GM12878 (cell line): Measurements from ENCODE around the gene PDSS2. TPM values are rescaled to one million over a fixed set of nuclear protein-coding genes. Genes with fewer than 3 reads are reported as not detected.

Source experiments
- ATAC-seq: fragments of 200-7000 bp; cut with Tn5 transposase; 3 replicates; pipeline ENCODE4 v1.9.1; 2020; ENCODE audit warnings: mild to moderate bottlenecking, moderate library complexity
- BruUV-seq: library from RNA; stranded (reverse); fragments of 400-500 nt; replicated peaks from 2 replicates; lab custom pipeline; 2021; lab: Mats Ljungman, UMichigan
- CTCF ChIA-PET: fragments of 300-600 bp; sonication (Branson Sonifier 250); formaldehyde crosslinking; extraction: SDS; loops from one replicate; lab custom pipeline; 2021; ENCODE audit warnings: inconsistent platforms; lab: Yijun Ruan, JAX
- POLR2A ChIA-PET: fragments of 350-600 bp; formaldehyde crosslinking; extraction: SDS; loops from one replicate; lab custom pipeline; 2021; ENCODE audit warnings: inconsistent platforms; lab: Charles Lee
- RAD21 ChIA-PET: fragments of 300-600 bp; sonication (Branson Sonifier 250); formaldehyde crosslinking; loops from one replicate; lab custom pipeline; 2023; ENCODE audit warnings: antibody characterized with exemption; ENCODE audit not compliant: unreplicated experiment; lab: Charles Lee
- SMC1A ChIA-PET: fragments of 300-600 bp; sonication (Branson Sonifier 250); formaldehyde crosslinking; loops from one replicate; lab custom pipeline; 2023; ENCODE audit not compliant: unreplicated experiment, uncharacterized antibody; lab: Charles Lee
- DNase-seq: peaks from one replicate; pipeline ENCODE4 v3.0.0-alpha.2; 2011; ENCODE audit warnings: low read depth, low spot score
- FAIRE-seq: peaks from 3 replicates; lab custom pipeline; 2011; peaks lifted over from hg19 to GRCh38; lab: Jason Lieb, UNC
- H2AFZ ChIP-seq: 2 replicates; pipeline ENCODE4 v1.6.0; 2011; ENCODE audit warnings: low read depth, low read length, control low read depth; ENCODE audit not compliant: control insufficient read depth
- H3K27ac ChIP-seq: 2 replicates; pipeline ENCODE4 v1.5.1; 2011; ENCODE audit warnings: control low read depth; ENCODE audit not compliant: control insufficient read depth, insufficient read depth
- H3K27me3 ChIP-seq, 2 experiments: replicated peaks in 1 of 2; 2 replicates each; pipeline versions ENCODE4 v1.6.0 to v1.6.1; 2011; ENCODE audit warnings: low read length in 1 of 2; ENCODE audit not compliant: control insufficient read depth in 2 of 2, insufficient read depth in 2 of 2
- H3K36me3 ChIP-seq, 2 experiments: 2 replicates each; pipeline ENCODE4 v1.5.1; 2011; ENCODE audit warnings: low read length in 1 of 2; ENCODE audit not compliant: control insufficient read depth in 2 of 2, insufficient read depth in 2 of 2
- H3K4me1 ChIP-seq: 2 replicates; pipeline ENCODE4 v1.6.1; 2011; ENCODE audit warnings: mild to moderate bottlenecking, low read length, moderate library complexity, mixed read lengths; ENCODE audit not compliant: control insufficient read depth, insufficient read depth
- H3K4me2 ChIP-seq: 2 replicates; pipeline ENCODE4 v1.6.0; 2011; ENCODE audit warnings: control low read depth; ENCODE audit not compliant: control insufficient read depth, insufficient read depth
- H3K4me3 ChIP-seq: fragments of 200-600 bp; sonication (generic); 2 replicates; pipeline ENCODE4 v1.5.1; 2016
- H3K79me2 ChIP-seq: 2 replicates; pipeline ENCODE4 v1.6.0; 2011; ENCODE audit warnings: low read length; ENCODE audit not compliant: control insufficient read depth, insufficient read depth
- H3K9ac ChIP-seq: 2 replicates; pipeline ENCODE4 v1.8.0; 2011; ENCODE audit warnings: low read length, control low read depth, mixed read lengths; ENCODE audit not compliant: control insufficient read depth, insufficient read depth
- H3K9me3 ChIP-seq: replicated peaks from 3 replicates; pipeline ENCODE4 v1.5.1; 2011; ENCODE audit warnings: mild to moderate bottlenecking, low read length; ENCODE audit not compliant: control insufficient read depth, insufficient read depth
- H4K20me1 ChIP-seq: 2 replicates; pipeline ENCODE4 v1.6.0; 2011; ENCODE audit not compliant: control insufficient read depth, insufficient read depth
- CBX3 ChIP-seq: fragments of 200-600 bp; sonication (generic); IDR thresholded peaks from 2 replicates; pipeline ENCODE4 v1.6.1; 2016; ENCODE audit warnings: low read depth, borderline replicate concordance
- NFXL1 ChIP-seq: fragments of 450-650 bp; IDR thresholded peaks from 2 replicates; pipeline ENCODE4 v1.6.1; 2017; ENCODE audit warnings: antibody characterized with exemption, mild to moderate bottlenecking, borderline replicate concordance
- RBBP5 ChIP-seq: fragments of 200-600 bp; sonication (generic); conservative IDR thresholded peaks from 2 replicates; pipeline ENCODE4 v1.6.1; 2016
- SIN3A ChIP-seq: IDR thresholded peaks from 2 replicates; pipeline ENCODE4 v1.6.1; 2012; ENCODE audit warnings: low read depth, low read length, improper control_type of control experiment
- SMAD5 ChIP-seq: IDR thresholded peaks from 2 replicates; pipeline ENCODE4 v1.6.1; 2016; ENCODE audit warnings: antibody characterized with exemption, low read depth
- YBX1 ChIP-seq: fragments of 450-650 bp; IDR thresholded peaks from 2 replicates; pipeline ENCODE4 v1.6.1; 2016; ENCODE audit warnings: antibody characterized with exemption
- ZNF592 ChIP-seq: fragments of 450-650 bp; IDR thresholded peaks from 2 replicates; pipeline ENCODE4 v1.6.1; 2017; ENCODE audit warnings: mild to moderate bottlenecking, moderate library complexity
- in situ Hi-C: fragments of 300-500 bp; cut with MboI; formaldehyde crosslinking; loops from 9 replicates; pipeline ENCODE4 v1.14.3; 2018; ENCODE audit warnings: mixed read lengths
- intact Hi-C: fragments of 100-400 bp; cut with micrococcal nuclease; formaldehyde crosslinking; loops from one replicate; pipeline ENCODE4 v1.14.2; 2022; ENCODE audit not compliant: unreplicated experiment
- polyA plus RNA-seq, 11 experiments: library from polyadenylated mRNA; depleted of rRNA in 4 of 11; unstranded in 6 of 11; stranded (reverse) in 5 of 11; fragments of >200 nt; fragmentation: Nextera tagmentation in 4 of 11; fragmentation: Illumina TruSeq in 1 of 11; extraction: Ambion mirVana in 4 of 11; extraction: Trizol in 1 of 11; gene quantifications; 1 replicate in 1 of 11; 2 replicates in 10 of 11; pipeline versions ENCODE4 v1.2.1 to v1.2.3, GENCODE V29; 2011 to 2016; ENCODE audit warnings: inconsistent platforms in 2 of 11, missing spikeins in 2 of 11, low read depth in 1 of 11
- total RNA-seq, 4 experiments: library from RNA; depleted of rRNA in 3 of 4; stranded (reverse); fragments of >200 nt in 3 of 4; fragmentation: Illumina TruSeq in 1 of 4; extraction: Trizol in 1 of 4; gene quantifications; 2 replicates each; pipeline versions ENCODE4 v1.2.1 to v1.2.3, GENCODE V29; 2013 to 2021

The PDSS2 gene
- total and polyA plus RNA-seq, 10 of the 15 experiments (the other 5 are each of a cell fraction or from before 2014, with no cell fraction given), result 7.7 to 15.5 (median 9.6) TPM

GRCh38 chr6:107217248-107217647, 242.1 kb downstream of the PDSS2 start:
- ChIA-PET SMC1A (interaction anchor here (1.0 to 1.5 kb wide), 3 partner anchors 9 to 101 kb away, joined by 3 to 4 read pairs (median 3); no protein-coding TSS in a partner anchor), POLR2A (no interaction called here), RAD21 (no interaction called here), CTCF (no interaction called here)
- H3K4me3 ChIP-seq, result no peak overlapping the region
- intact Hi-C loops, result no loop called here
- H3K4me2 ChIP-seq, result no peak overlapping the region
- H3K4me1 ChIP-seq, result no peaks in the 10 kb centered on the region
- no peak overlapping the region for H3K9ac ChIP-seq
- no TSS peak for BruUV-seq
- no peak overlapping the region for H3K27ac ChIP-seq
- no peaks in the 10 kb centered on the region for H3K27me3 ChIP-seq
- no peak for DNase-seq
- TF ChIP-seq SMAD5 (no peak), CBX3 (no peak), ZNF592 (no peak), NFXL1 (no peak), SIN3A (no peak), RBBP5 (no peak), YBX1 (no peak)
- ATAC-seq, result no peak
- H4K20me1 ChIP-seq, result no peaks in the 10 kb centered on the region
- H3K36me3 ChIP-seq, result no peaks in the 10 kb centered on the region
- H3K79me2 ChIP-seq, result no peaks in the 10 kb centered on the region
- in situ Hi-C loops, result no loop called here
- no peaks in the 10 kb centered on the region for H3K9me3 ChIP-seq
- H2AFZ ChIP-seq, result no peak overlapping the region
- FAIRE-seq, result peak; percentile 23
